ENCODE results near the gene FERMT3.

The FERMT3 gene

DNA sequence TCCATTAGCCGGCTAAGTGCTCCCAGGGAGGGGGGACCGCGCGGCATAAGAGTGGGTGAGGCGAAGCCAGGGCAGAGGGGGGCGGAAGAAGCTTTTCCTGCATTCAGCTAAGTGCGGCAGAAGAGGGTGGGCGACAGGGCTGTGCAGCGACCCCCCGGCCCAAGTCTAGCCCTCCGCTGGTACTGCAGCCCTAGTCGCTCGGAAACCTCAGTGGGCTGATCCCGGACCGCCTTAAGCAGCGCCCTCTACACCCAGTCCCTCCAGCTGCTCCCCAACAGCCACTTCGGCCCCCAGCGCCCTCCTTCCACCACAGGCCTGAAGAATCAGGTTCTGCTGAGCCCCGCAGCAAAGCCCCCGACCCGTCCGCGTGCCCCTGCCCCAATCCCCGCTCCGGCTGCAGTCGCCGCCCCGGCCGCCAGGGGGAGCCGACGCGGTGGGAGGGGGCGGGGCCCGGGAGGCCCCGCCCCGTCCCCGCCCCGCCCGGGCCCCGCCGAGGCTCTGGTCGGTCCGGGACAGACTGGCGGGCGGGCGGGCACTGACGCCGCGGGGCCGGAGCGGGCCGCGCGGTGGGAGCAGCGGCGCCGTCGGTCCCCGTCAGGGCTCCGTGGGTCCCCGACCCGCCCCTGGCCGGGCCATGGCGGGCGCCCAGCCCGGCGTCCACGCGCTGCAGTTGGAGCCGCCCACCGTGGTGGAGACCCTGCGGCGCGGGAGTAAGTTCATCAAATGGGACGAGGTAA lies 44.7 kb downstream of the FERMT3 start, which contains the start of gene PLCB3:
Gene PLCB3, plus strand, starts transcription at position 515 of the 737 bp plus-strand sequence. Its CDS starts 120 bp downstream, at position 635.
- DNase-seq: peak; percentile 29 to 63 (median 42)

DNA sequence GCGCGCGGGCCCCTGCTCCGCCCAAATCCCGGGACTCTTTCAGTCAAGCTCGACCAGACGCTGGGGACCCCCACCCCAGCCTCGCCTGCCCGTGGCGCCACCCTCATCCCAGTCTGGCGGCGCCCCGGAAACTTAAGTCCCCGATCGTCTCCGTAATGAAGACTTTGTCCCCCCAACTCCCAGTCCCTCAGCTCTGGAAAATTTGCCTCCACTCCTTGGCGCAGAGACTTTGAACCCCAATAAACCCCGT lies 45.2 kb downstream of the FERMT3 start:
- DNase-seq: no peak

DNA sequence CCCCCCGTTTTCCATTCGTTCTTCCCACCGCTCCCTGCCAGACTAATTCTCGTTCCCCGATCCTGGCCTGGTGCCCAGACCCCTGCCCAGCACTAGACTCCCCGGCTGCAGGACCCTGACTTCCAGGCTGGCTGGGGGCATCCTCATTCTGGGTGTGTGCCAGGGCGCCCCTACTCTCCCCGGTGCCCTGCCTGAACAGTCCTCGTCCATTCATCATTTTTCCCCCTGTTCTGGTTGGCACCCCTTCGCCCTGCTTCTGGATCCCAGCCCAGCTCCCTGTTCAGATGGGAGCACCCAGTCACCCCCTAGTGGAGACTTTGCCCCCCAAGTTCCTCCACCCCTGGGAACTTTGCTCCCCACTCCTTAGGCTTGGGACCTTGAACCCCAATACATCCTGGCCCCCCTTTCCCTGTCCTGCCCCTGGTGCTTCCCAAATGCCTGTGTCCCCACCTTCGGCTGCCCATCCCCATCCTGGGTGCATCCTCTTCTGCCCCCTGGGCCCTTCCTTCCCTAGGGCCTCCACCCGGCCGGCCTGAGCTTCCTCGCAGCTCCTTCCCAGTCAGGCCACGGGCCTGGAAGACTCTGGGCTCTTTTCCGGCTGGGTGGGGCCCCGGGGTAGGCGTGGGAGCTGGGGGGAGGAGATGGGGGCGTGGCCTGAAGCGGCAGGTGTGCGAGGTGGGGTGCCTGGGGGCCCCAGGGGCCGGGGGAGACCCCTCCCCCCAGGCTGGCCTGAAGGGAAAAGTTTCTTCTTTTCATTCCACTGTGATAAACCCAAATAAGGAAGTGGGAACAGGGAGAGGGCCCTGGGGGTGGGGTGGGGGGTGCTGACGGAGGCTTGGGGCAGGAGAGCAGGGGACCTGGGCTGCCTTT lies 45.7 kb downstream of the FERMT3 start:
- no peak for DNase-seq

DNA sequence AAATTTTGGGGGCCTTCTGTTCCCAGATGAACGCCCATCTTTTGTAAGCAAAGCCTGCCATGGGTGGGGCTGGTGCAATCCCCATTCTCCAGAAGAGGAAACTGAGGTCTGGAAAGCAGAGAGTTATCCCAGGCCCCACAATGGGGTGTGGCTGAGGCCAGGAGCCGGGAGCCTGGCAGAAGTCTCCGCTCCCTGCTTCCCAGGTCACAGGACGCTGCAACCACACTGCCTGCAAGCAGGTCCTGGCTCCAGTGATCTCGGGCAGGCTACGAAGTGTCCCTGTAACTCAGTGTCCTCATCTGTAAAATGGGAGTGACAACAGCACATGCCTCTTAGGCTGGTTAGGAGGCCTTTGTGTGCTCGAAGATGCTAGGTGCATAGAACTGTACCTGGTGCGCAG lies 46.5 kb downstream of the FERMT3 start:
- DNase-seq: no peak

DNA sequence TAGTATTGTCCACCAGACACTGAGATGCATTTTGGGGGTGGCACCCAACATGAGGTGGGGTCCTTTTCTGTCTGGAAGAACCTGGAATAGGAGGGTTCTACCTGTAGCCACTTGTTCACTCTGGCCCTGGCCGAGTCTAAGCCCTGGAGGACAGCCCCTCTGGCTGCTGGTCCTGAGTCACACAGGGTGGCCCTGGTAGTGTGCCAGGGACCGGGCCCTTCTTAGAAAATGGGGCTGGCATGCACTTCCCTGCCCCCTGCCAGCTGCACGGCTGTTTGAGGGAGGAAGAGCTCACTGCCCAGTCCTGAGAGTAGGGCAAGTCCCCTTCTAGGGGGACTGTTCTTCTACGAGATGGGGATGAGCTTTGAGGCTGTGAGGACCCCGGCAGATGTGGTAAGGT lies 47.0 kb downstream of the FERMT3 start:
- no peak for DNase-seq

DNA sequence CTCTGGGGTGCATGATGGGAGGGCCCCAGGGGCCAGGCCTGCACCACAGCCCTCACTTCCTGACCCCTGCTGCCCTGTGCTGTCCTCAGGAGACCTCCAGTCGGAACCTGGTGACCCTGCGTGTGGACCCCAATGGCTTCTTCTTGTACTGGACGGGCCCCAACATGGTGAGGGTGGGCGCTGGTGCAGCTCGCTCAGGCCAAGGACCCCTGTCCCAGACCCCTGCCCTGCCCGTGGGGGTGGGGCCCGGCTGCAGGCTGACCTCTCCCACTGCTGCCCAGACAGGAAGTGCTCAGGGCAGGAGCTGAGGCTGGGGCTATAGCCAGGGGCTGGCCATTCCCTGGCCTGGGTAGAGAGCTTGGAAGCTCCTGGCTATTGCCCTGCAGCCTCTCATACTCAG lies 47.8 kb downstream of the FERMT3 start:
- no peak for DNase-seq

DNA sequence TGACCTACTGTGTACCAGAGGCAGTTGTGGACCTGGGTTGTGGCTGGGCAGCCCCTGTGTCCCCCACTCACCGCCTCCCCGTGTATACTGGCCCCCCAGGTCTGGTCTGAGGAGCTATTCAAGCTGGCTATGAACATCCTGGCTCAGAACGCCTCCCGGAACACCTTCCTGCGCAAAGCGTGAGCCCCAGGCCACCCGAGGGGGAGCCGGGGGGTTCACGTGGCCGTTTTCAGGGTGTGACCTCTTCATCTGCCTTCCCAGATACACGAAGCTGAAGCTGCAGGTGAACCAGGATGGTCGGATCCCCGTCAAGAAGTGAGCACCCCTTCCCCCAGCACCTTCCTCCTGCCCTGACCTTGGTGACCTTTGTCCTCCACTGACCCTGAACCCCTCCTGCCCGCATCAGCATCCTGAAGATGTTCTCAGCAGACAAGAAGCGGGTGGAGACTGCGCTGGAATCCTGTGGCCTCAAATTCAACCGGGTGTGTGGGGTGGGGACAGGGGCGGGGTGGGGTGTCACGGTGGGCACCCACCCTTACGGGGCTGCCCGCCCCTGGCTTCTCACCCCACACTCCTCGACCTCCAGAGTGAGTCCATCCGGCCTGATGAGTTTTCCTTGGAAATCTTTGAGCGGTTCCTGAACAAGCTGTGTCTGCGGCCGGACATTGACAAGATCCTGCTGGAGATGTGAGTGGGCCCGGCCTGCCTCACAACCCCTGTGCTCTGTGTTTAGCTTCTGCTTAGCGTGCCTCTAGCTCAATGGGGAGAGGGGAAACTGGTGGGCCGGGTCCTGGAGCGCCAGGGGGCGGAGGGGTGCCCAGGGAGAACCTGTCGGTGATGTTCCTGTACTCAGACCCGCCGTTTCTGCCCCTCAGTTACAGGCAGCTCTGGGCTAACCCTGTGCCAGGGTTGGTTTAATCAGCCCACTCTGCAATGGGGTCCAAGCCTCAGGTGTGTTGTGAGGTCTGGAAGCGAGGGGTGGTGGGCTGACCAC lies 48.9 kb downstream of the FERMT3 start:
- no peak for DNase-seq

DNA sequence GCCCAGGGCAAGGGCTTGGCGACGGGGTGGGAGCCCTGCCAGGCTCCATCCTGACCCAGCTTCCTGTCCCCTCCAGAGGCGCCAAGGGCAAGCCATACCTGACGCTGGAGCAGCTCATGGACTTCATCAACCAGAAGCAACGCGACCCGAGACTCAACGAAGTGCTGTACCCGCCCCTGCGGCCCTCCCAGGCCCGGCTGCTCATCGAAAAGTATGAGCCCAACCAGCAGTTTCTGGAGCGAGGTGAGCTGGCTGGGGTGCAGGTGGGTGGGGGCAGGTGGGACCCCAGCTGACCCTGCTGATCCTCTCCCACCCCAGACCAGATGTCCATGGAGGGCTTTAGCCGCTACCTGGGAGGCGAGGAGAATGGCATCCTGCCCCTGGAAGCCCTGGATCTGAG lies 49.8 kb downstream of the FERMT3 start:
- no peak for DNase-seq

DNA sequence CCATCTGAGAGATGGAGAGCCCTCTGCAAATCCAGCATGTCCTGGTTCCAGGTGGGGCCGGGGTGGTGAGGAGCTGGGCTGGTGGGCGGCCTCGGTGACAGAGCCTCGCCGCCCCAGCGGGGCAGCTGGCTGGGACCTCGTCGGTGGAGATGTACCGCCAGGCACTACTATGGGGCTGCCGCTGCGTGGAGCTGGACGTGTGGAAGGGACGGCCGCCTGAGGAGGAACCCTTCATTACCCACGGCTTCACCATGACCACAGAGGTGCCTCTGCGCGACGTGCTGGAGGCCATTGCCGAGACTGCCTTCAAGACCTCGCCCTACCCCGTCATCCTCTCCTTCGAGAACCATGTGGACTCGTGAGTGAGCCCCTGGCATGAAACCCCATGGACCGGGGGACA lies 51.8 kb downstream of the FERMT3 start:
- no peak for DNase-seq

DNA sequence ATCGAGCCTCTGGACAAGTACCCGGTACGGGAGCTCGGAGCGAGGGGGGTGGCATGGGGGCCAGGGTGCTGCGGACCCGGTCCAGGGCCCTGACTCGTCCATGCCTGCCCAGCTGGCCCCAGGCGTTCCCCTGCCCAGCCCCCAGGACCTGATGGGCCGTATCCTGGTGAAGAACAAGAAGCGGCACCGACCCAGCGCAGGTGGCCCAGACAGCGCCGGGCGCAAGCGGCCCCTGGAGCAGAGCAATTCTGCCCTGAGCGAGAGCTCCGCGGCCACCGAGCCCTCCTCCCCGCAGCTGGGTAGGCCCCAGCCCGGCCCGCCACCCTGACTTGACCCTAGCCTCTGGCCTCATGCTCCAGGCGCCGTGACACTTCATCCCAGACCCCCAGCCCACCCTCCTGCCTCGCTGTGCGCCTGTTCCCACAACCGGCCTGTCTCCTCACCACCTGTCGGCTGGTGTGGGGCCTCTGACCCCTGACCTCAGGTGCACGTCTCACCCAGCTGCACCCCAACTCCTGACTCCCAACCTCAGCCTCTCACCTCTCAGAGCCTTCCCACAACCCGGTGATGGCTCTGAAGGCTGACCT lies 52.5 kb downstream of the FERMT3 start:
- no peak for DNase-seq

DNA sequence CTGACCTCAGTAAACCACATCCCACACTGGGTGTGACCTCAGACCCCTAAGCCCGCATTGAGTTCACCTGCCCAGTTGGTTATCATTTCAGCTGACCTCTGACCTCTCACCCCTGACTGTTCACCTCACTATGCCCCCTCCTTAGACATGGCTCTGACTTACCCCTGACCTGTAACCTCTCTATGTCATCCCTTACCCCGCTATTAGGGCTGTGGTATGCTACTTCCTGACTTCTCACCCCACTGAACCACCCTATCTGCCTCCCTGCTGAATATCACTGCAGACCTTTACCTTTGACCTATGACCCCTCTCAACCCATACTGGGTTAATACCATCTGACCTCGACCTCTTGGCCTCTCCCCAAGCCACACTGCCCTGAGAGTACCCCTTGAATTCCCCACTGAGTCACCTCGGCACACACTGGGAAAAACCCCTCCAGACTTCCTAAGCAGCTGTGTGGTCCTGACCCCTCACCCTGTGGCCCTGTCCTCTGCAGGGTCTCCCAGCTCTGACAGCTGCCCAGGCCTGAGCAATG lies 53.1 kb downstream of the FERMT3 start:
- no peak for DNase-seq

DNA sequence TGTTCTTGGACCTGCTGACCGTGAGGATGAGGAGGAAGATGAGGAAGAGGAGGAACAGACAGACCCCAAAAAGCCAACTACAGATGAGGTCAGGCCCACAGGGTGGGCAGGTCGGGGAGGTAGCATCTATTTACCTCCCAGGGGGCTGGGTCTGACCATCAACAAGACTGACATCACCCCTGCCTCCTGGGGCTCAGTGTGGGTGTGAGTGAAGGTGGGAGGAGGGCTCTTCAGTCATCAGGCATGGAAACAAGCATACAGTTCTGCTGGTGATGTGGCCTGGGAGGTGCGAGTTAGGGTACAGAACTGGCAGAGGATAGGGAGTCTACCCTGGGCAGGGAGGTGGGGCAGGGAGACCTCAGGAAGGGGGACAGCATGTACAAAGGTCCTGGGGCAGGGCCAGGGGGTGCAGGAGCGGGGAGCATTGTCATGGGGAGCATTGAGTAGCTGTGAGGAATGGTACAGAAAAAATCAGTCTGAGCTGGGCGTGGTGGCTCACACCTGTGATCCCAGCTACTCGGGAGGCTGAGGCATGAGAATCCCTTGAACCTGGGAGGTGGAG lies 53.7 kb downstream of the FERMT3 start:
- DNase-seq: no peak

DNA sequence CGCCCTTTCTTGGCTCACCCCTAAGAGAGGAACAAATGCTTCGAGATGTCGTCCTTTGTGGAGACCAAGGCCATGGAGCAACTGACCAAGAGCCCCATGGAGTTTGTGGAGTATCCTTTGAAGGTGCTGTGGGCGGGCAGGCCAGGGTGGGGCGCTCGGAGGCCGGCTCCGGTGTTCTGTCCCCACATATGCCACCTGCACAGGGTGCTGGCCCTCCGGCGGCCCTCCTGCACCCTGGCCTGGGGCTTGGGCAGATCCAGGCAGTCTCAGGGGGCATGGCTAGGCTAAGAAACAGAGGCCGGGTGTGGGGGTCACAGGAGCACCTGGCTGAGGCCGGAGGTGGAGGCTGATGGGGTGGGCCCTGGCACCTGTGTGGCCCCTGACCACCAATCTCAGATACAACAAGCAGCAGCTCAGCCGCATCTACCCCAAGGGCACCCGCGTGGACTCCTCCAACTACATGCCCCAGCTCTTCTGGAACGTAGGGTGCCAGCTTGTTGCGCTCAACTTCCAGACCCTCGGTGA lies 55.1 kb downstream of the FERMT3 start:
- no peak for DNase-seq

DNA sequence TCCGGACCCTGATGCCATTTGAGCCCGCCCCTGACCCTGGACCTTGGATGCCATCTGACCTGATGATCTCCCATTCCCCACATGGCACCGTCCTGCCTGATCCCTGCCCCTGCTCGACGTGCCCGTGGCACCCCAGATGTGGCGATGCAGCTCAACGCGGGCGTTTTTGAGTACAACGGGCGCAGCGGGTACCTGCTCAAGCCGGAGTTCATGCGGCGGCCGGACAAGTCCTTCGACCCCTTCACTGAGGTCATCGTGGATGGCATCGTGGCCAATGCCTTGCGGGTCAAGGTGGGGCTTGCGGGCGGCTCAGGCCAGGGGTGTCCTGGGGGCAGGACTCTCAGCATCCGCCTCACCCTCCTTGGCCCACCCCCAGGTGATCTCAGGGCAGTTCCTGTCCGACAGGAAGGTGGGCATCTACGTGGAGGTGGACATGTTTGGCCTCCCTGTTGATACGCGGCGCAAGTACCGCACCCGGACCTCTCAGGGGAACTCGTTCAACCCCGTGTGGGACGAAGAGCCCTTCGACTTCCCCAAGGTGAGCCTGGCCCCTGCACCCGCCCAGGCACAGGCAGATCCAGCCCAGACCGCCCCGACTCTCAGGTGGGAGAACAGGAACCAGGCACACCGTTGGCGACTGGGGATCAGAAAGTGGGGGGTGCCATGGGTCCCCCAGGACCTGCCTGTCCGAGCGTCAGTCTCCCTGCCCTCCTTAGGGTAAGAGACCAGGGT lies 55.9 kb downstream of the FERMT3 start:
- no peak for DNase-seq

DNA sequence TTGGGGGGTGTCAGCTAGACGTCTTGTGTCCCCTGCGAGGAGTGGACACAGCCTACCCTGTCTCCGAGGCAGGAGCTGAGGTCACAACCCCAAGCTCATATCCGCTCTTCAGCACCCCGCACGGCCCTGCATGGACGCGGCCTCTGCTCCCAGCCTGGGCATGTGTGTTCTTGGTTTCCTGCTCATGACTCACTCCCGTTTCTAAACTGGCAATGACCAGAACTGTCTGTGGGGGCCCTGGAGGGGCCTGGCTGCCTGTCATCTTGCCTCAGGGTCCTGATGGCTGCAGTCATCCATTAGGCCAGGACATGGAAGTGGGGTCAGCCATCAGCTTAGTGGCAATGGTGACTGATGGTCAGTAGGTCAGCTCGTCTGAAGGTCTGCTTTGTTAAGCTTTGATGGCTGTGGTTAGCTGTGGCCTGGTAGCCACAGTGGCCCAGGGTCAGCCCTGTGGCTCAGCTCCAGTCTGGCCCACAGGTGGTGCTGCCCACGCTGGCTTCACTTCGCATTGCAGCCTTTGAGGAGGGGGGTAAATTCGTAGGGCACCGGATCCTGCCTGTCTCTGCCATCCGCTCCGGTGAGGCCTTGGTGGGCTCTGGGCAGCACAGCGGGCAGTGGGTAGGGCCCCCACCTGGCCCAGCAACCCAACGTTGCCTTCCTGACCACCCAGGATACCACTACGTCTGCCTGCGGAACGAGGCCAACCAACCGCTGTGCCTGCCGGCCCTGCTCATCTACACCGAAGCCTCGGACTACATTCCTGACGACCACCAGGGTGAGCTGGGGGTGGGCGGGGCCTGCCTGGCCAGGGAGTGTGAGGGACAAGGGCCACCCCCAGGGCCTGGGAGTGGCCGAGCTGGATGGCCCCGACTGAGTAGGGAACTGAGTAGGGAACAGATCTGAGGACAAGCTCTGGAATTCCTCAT lies 56.8 kb downstream of the FERMT3 start:
- no peak for DNase-seq

DNA sequence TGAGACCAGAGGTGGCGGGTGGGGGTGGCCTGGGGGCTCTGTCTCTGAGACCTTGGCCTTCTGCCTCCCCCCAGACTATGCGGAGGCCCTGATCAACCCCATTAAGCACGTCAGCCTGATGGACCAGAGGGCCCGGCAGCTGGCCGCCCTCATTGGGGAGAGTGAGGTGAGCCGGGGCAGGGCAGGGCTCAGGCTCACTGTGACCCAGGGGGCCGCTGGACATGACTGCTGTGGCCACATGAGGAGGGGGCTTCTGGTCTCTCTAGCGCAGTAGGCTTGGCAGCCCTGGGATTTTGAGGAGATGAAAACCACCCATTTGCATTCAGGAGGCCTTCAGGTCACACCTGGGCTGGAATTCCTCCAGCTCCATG lies 57.4 kb downstream of the FERMT3 start:
- no peak for DNase-seq

DNA sequence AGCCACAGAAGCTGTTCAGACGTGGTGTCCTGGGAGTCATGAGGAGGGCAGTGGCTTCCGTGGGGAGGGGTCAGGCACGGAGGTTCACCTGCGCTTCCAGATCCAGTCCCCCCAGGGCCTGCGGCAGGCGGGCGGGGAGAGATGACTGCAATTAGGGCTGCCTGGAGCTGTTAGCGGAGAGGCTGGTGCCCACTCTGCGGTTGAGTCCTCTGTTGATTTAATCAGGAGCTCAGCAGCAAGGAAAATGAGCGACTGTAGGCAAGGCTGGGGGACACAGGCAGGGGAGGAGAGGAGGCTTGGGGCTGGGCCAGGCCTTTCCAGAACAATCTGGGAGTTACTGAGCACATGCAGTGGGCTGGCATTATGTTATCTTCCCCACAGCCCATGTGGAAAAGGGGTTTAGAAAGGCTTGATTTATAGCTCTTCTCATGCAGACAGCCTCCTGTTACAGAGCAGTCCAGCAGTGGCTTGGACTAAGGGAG lies 57.9 kb downstream of the FERMT3 start:
- no peak for DNase-seq

DNA sequence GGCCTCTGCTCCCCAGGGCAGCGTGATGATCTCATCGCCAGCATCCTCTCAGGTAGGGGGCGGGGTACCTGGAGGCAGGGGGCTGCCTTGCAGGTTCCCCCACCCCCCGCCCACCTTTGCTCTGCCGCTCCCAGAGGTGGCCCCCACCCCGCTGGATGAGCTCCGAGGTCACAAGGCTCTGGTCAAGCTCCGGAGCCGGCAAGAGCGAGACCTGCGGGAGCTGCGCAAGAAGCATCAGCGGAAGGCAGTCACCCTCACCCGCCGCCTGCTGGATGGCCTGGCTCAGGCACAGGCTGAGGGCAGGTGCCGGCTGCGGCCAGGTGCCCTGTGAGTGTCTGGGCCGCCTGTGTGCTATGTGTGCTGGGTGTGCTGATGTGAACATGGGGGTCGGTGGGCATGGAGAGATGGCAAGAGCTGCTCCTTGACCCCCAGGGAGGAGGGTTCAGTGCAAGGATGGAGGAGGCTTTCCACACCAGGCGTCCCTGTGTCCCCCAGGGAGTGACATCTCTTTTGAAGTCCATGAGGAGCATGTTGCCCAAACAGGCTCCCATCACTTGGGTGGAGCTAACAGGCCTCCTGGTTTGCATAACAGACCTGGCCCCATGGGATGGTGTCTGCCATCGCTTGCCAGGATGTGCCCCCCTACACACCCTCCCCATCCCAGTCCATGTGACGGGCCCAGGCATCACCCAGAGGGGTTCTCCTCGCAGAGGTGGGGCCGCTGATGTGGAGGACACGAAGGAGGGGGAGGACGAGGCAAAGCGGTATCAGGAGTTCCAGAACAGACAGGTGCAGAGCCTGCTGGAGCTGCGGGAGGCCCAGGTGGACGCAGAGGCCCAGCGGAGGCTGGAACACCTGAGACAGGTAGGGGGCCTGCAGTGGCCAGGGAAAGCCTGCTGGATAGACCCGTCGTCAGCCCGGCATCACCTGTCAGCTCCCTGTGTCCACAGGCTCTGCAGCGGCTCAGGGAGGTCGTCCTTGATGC lies 58.9 kb downstream of the FERMT3 start:
- no peak for DNase-seq

DNA sequence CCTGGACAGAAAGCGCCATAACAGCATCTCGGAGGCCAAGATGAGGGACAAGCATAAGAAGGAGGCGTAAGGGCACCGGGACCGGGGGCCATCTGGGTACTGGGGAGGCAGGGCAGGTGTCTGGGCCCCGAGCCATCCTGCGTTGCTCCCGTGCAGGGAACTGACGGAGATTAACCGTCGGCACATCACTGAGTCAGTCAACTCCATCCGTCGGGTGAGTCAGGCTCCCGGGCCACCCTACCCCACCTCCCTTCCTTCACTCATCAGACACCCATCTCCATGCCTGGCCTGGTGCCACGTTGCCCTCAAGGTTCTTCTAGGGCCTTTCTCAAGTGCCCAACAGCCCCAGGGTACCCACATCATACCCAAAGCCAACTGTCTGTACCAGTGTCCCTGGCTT lies 59.8 kb downstream of the FERMT3 start:
- no peak for DNase-seq

Measured in activated naive CD4-positive, alpha-beta T cell (primary cell).